ENCODE data around the gene MAP2K2. TPM values are rescaled to one million over a fixed set of nuclear protein-coding genes. Genes with fewer than 3 reads are reported as not detected.

The MAP2K2 gene
- polyA plus RNA-seq, 10 donors = 84.4 to 117 (median 107) TPM

DNA sequence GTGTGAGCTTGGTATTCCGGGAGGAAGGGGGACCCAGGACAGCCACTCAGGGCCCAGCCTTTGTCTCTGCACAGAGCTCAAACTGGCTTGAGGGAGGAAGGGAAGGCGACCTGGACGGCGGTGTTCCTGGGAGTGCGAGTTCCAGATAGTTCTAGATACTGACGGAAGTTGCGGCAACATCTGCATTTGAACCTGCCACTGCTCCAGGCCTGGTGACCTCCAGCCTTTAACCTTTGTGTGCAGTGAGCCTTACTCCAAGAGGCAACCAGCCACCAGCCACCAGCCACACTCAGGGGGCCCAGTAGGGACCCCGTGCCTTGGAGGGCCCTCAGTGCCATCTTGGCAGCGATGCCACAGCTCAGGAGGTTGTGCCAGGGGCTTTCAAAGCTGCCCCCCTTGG lies 41.8 kb downstream of the MAP2K2 start:
- no peak for DNase-seq

- DNase-seq = no peak
These were observed 42.3 kb downstream of the MAP2K2 start for GRCh38 chr19:4081441-4082129.

DNA sequence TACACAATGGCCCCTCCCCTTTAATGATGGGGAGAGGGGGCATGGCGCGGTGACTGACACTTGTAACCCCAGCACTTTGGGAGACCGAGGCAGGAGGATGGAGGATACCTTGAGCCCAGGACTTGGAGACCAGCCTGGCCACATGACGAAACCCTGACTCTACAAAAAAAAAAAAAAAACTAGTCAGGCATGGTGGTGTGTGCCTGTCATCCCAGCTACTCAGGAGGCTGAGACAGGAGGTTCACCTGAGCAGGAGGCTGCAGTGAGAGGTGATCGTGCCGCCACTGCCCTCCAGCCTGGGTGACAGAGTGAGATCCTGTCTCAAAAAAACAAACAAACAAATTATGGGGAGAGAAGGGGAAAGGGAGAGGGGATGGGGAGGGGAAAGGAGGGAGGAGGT lies 43.4 kb downstream of the MAP2K2 start:
- DNase-seq = no peak

- peak in 2 of 3 donors; percentile 71 to 85 for DNase-seq
These were observed 45.9 kb downstream of the MAP2K2 start for GRCh38 chr19:4077800-4078684.

DNA sequence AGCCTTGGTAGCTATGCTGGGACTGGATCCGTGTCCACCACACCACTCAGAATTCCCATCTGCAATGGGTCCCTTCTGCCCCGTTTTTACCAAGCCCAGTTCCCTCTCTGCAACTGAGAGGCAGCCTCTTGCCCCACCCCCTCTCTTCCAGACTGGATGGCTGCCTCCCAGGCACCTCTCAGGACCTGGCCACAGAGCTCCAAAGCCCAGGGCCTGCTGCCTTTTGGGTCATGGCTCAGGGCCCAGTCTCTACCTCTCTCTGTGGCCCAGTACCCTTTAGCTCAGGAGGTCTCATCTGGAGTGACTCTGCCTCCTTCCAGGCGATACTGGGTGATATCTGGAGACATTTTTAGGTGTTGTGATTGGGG lies 46.9 kb downstream of the MAP2K2 start:
- no peak for DNase-seq

DNA sequence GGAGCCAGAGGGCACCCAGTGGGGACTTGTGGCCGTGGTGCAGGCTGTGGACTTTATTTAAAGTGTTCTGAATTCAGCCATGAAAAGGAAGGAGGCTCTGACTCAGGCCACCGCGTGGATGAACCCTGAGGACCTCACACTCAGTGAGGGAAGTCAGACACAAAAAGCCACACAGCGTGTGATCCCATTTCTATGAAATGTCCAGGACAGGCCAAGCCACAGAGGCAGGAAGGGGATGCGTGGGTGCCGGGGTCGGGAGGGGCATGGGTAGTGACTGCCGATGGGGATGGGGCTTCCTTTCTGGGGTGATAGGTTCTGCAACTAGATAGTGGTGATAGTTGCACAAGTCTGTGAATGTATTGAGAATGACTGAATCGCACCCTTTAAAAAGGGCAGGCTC lies 48.5 kb downstream of the MAP2K2 start:
- DNase-seq = no peak

- no peak for DNase-seq
These were observed 52.3 kb downstream of the MAP2K2 start for GRCh38 chr19:4071610-4072009.

- DNase-seq = no peak
These were observed 54.5 kb downstream of the MAP2K2 start for GRCh38 chr19:4069331-4069959.

DNA sequence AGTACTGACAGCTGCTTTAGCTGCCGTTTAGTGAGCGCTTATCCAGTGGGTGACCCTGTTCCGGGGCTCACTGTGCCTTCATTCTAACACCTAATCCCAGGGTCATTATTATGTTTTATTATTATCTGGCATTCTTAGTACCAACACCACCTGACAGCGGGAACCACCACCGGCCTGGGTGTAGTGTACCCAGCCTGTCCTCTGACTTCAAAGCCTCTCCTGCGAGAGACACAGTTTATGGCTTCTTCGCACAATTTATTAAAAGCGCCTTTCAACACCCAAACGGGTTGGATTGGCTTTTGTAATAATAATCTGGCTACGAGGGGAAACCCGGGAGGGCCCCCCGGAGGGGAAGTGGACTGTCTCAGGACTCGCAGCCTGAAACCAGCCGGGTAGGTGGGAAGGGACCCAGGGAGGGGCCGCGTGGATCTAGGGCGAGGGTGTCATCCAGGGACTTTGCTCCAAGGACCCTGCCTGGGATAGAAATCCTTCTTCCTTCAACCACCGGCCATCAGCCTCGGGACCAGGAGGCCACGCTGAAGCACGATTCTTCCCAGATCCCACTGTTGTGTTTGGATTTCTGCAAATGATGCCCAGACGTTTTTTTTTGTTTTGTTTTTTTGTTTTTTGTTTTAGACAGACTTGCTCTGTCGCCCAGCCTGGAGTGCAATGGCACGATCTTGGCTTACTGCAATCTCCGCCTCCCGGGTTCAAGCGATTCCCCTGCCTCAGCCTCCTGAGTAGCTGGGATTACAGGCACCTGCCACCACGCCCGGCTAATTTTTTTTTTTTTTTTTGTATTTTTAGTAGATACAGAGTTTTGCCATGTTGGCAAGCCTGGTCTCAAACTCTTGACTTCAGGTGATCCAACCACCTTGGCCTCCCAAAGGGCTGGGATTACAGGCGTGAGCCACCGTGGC lies 55.6 kb downstream of the MAP2K2 start:
- DNase-seq = no peak

- peak in 1 of 3 donors; percentile 74 for DNase-seq
These were observed 56.4 kb downstream of the MAP2K2 start for GRCh38 chr19:4067396-4068046.

GRCh38 chr19:4066682-4067395 lies 57.1 kb downstream of the MAP2K2 start, which contains the start of gene ZBTB7A:
TSS of gene ZBTB7A (minus strand) at chr19:4066899. CDS start at chr19:4055232, 11,667 bp downstream.
- DNase-seq = peak; percentile 71 to 89 (median 79)

GRCh38 chr19:4066176-4066606 lies 57.7 kb downstream of the MAP2K2 start:
- DNase-seq = no peak

DNA sequence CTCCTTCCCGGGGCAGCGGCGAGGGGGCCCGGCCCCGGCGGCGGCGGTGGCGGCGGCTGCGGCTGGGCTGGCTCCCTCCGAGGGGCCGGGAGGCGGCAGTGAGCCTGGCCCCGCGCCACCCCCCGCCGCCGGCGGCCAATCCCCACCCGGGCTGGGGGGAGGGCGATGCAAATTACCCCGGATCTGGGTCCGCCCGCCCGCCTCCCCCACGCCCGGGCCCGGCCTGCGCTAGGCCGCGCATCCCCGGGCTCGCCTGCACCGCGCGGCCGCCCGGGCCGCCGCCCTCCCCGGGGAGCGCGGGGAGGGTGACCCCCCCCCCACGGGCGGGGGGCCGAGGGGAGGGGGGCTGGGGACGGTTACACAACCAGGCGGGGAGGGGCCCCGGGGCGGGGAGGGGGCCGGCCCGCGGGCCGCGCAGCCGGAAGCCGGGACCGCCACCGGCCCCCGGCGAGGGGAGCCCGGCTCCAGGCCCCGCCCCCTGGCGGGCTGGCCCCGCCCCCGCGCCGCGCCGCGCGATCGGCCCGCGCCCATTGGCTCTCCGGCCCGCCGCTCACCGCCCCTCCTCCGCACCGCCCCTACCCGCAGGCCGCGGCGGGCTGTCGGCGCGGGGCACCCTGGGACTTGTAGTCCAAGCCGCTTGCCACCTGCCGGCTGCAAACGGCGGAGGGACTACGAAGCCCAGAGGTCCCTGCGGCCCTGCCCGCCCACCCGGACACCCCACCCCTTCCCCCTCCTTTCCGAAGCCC lies 58.3 kb downstream of the MAP2K2 start:
- DNase-seq = peak; percentile 96 to 98 (median 98)

- peak in 1 of 3 donors; percentile 82 for DNase-seq
These were observed 59.2 kb downstream of the MAP2K2 start for GRCh38 chr19:4064496-4065260.

- peak in 1 of 3 donors; percentile 79 for DNase-seq
These were observed 59.8 kb downstream of the MAP2K2 start for GRCh38 chr19:4064149-4064495.

- DNase-seq = no peak
These were observed 60.4 kb downstream of the MAP2K2 start for GRCh38 chr19:4063369-4064148.

GRCh38 chr19:4062419-4063368 lies 61.2 kb downstream of the MAP2K2 start:
- DNase-seq = no peak
